PC-3 (cell line): ENCODE data around the gene PLAC8L1. TPM values are rescaled to one million over a fixed set of nuclear protein-coding genes. Genes with fewer than 3 reads are reported as not detected.

Experiments used
- ATAC-seq: fragments of 200-7000 bp; cut with Tn5 transposase; 2 replicates; pipeline ENCODE4 v1.9.1; 2020; ENCODE audit warnings: mild to moderate bottlenecking, moderate library complexity
- BruUV-seq: library from RNA; stranded (reverse); fragments of 400-500 nt; replicated peaks from 2 replicates; lab custom pipeline; 2021; lab: Mats Ljungman, UMichigan
- CTCF ChIA-PET: fragments of 300-600 bp; sonication (Branson Sonifier 250); formaldehyde crosslinking; loops from one replicate; lab custom pipeline; 2022; ENCODE audit warnings: antibody characterized with exemption; lab: Charles Lee
- POLR2A ChIA-PET: fragments of 300-600 bp; sonication (Branson Sonifier 250); formaldehyde crosslinking; loops from one replicate; lab custom pipeline; 2022; ENCODE audit warnings: antibody characterized with exemption; ENCODE audit not compliant: unreplicated experiment; lab: Charles Lee
- DNase-seq: peaks from one replicate; pipeline ENCODE4 v3.0.0-alpha.2; 2015
- H2AFZ ChIP-seq: fragments of 300-600 bp; sonication (generic); 2 replicates; pipeline ENCODE4 v1.6.0; 2016; ENCODE audit warnings: antibody characterized with exemption, low read length
- H3F3A ChIP-seq: fragments of 300-600 bp; sonication (generic); one replicate; pipeline ENCODE4 v1.6.0; 2017; ENCODE audit warnings: antibody characterized with exemption, low read length, control low read depth, mild to moderate bottlenecking; ENCODE audit not compliant: unreplicated experiment
- H3K27ac ChIP-seq: fragments of 300-600 bp; sonication (generic); 2 replicates; pipeline ENCODE4 v1.5.1; 2016; ENCODE audit warnings: mild to moderate bottlenecking, low read length
- H3K27me3 ChIP-seq: fragments of 300-600 bp; sonication (generic); 2 replicates; pipeline ENCODE4 v1.6.1; 2016; ENCODE audit warnings: low read length, mixed read lengths
- H3K36me3 ChIP-seq: fragments of 300-600 bp; sonication (generic); 2 replicates; pipeline ENCODE4 v1.6.1; 2016; ENCODE audit warnings: low read depth, mixed run types, low read length, mixed read lengths
- H3K4me1 ChIP-seq: fragments of 300-600 bp; sonication (generic); 2 replicates; pipeline ENCODE4 v1.5.1; 2016; ENCODE audit warnings: low read length; ENCODE audit not compliant: insufficient read depth
- H3K4me2 ChIP-seq: fragments of 300-600 bp; sonication (generic); 2 replicates; pipeline ENCODE4 v1.6.0; 2016; ENCODE audit warnings: low read length
- H3K4me3 ChIP-seq: fragments of 300-600 bp; sonication (generic); 2 replicates; pipeline ENCODE4 v1.5.1; 2016; ENCODE audit warnings: mild to moderate bottlenecking, low read length, mixed read lengths
- H3K79me2 ChIP-seq: fragments of 300-600 bp; sonication (generic); 2 replicates; pipeline ENCODE4 v1.6.1; 2017; ENCODE audit warnings: low read length, mixed read lengths
- H3K9ac ChIP-seq: fragments of 300-600 bp; sonication (generic); 2 replicates; pipeline ENCODE4 v1.6.0; 2016; ENCODE audit warnings: mild to moderate bottlenecking, low read length
- H3K9me2 ChIP-seq: fragments of 300-600 bp; sonication (generic); replicated peaks from 2 replicates; pipeline ENCODE4 v1.6.1; 2016; ENCODE audit warnings: mixed run types, low read length, mixed read lengths
- H3K9me3 ChIP-seq: fragments of 300-600 bp; sonication (generic); 2 replicates; pipeline ENCODE4 v1.6.1; 2016; ENCODE audit warnings: low read length, mixed read lengths
- H4K20me1 ChIP-seq: fragments of 300-600 bp; sonication (generic); 2 replicates; pipeline ENCODE4 v1.6.1; 2016; ENCODE audit warnings: low read length, mixed read lengths
- EZH2 ChIP-seq: fragments of 300-600 bp; sonication (generic); IDR thresholded peaks from one replicate; pipeline ENCODE4 v1.6.1; 2017; ENCODE audit warnings: antibody characterized with exemption, mild to moderate bottlenecking, low read length; ENCODE audit not compliant: unreplicated experiment
- EZH2phosphoT487 ChIP-seq: fragments of 300-600 bp; sonication (generic); IDR thresholded peaks from 2 replicates; pipeline ENCODE4 v1.6.1; 2018; ENCODE audit warnings: mild to moderate bottlenecking, antibody characterized with exemption, low read length, borderline replicate concordance
- intact Hi-C: fragments of 100-400 bp; cut with micrococcal nuclease; formaldehyde crosslinking; loops from 2 replicates; pipeline ENCODE4 v1.9.0; 2023
- total RNA-seq: library from RNA; depleted of rRNA; stranded (reverse); fragments of >200 nt; gene quantifications from 2 replicates; pipeline ENCODE4 v1.2.3, GENCODE V29; 2014
- TF ChIP-seq, protein P1 (sequence below): fragments of 300-600 bp; sonication (generic); conservative IDR thresholded peaks from 2 replicates; pipeline ENCODE4 v1.5.1; 2017; ENCODE audit warnings: antibody characterized with exemption, low read depth, mild to moderate bottlenecking, low read length

The PLAC8L1 gene
- total RNA-seq, 1 experiment from 2014 or later = 0.95 TPM

DNA sequence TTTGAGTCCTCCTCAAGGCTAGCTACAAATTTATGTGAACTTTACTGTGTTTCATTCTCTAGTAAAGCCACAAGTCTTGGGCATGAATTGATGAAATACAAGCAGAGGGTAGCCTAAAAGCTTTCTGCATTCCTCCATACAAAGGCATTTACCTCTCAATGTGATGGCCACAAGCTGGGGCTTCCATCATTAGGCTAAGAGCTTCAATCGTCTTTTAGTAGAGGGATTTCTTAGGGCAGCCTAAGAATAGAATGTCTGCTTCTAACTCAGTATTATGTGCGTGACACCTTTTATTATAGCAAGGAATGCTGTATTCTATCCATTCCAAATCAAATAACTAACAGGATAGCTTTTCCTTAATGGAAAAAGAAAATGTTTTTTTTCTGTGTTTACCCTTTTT is 3.7 kb downstream of the PLAC8L1 start:
- no peaks in the 10 kb centered on the region for H3K79me2 ChIP-seq
- ChIA-PET CTCF (no interaction called here), POLR2A (interaction anchor here (0.5 to 0.6 kb wide), 2 partner anchors 44 to 210 kb away, joined by 8 to 11 read pairs; no protein-coding TSS in a partner anchor)
- no peak overlapping the region for H3K4me3 ChIP-seq
- no peaks in the 10 kb centered on the region for H3K27me3 ChIP-seq
- H3K4me2 ChIP-seq = no peak overlapping the region
- H3K9me3 ChIP-seq = no peaks in the 10 kb centered on the region
- H3K4me1 ChIP-seq = no peaks in the 10 kb centered on the region
- no peaks in the 10 kb centered on the region for H3F3A ChIP-seq
- TF ChIP-seq EZH2phosphoT487 = no peak
- no peak overlapping the region for H3K27ac ChIP-seq
- no TSS peak for BruUV-seq
- 0 out of 2 replicates have a peak, but pooled peaks cover 2% of the 10 kb centered on the region for H3K36me3 ChIP-seq
- DNase-seq = no peak
- intact Hi-C loops = no loop called here
- no peak overlapping the region for H3K9ac ChIP-seq
- H4K20me1 ChIP-seq = no peaks in the 10 kb centered on the region
- no peak for ATAC-seq
- H3K9me2 ChIP-seq = no peaks in the 10 kb centered on the region
- H2AFZ ChIP-seq = no peak overlapping the region

GRCh38 chr5:146098047-146098446 is 7.3 kb downstream of the PLAC8L1 start:
- ChIA-PET POLR2A (no interaction called here), CTCF (no interaction called here)
- H2AFZ ChIP-seq = no peak overlapping the region
- no peaks in the 10 kb centered on the region for H3K36me3 ChIP-seq
- H3K9me2 ChIP-seq = no peaks in the 10 kb centered on the region
- H3F3A ChIP-seq = no peaks in the 10 kb centered on the region
- no peak overlapping the region for H3K4me2 ChIP-seq
- H3K9me3 ChIP-seq = no peaks in the 10 kb centered on the region
- H3K4me3 ChIP-seq = no peak overlapping the region
- intact Hi-C loops = no loop called here
- no peaks in the 10 kb centered on the region for H3K4me1 ChIP-seq
- no peaks in the 10 kb centered on the region for H3K79me2 ChIP-seq
- H3K27me3 ChIP-seq = no peaks in the 10 kb centered on the region
- no peak for ATAC-seq
- no peaks in the 10 kb centered on the region for H4K20me1 ChIP-seq
- H3K27ac ChIP-seq = no peak overlapping the region
- no TSS peak for BruUV-seq
- TF ChIP-seq, protein P1, sequence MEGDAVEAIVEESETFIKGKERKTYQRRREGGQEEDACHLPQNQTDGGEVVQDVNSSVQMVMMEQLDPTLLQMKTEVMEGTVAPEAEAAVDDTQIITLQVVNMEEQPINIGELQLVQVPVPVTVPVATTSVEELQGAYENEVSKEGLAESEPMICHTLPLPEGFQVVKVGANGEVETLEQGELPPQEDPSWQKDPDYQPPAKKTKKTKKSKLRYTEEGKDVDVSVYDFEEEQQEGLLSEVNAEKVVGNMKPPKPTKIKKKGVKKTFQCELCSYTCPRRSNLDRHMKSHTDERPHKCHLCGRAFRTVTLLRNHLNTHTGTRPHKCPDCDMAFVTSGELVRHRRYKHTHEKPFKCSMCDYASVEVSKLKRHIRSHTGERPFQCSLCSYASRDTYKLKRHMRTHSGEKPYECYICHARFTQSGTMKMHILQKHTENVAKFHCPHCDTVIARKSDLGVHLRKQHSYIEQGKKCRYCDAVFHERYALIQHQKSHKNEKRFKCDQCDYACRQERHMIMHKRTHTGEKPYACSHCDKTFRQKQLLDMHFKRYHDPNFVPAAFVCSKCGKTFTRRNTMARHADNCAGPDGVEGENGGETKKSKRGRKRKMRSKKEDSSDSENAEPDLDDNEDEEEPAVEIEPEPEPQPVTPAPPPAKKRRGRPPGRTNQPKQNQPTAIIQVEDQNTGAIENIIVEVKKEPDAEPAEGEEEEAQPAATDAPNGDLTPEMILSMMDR = no peak
- no peak for TF ChIP-seq EZH2phosphoT487
- no peak for TF ChIP-seq EZH2
- H3K9ac ChIP-seq = no peak overlapping the region
- no peak for DNase-seq

GRCh38 chr5:146091881-146092280 is 13.5 kb downstream of the PLAC8L1 start:
- Histone ChIP-seq H3K79me2 (no peaks in the 10 kb centered on the region), H3K27ac (no peak overlapping the region), H4K20me1 (no peaks in the 10 kb centered on the region), H3F3A (no peaks in the 10 kb centered on the region), H3K4me1 (no peaks in the 10 kb centered on the region), H3K36me3 (no peaks in the 10 kb centered on the region), H3K4me3 (no peak overlapping the region), H3K27me3 (no peaks in the 10 kb centered on the region), H3K9me3 (no peaks in the 10 kb centered on the region), H3K9me2 (no peaks in the 10 kb centered on the region), H3K9ac (no peak overlapping the region), H3K4me2 (no peak overlapping the region), H2AFZ (no peak overlapping the region)
- TF ChIP-seq EZH2phosphoT487 (no peak), EZH2 (no peak)
- TF ChIP-seq, protein P1 = no peak
- no TSS peak for BruUV-seq
- intact Hi-C loops = no loop called here
- DNase-seq (no peak), ATAC-seq (no peak)
- POLR2A ChIA-PET = no interaction called here
- CTCF ChIA-PET = no interaction called here
